ENCODE data around the gene TTC13.

TTC13 gene

DNA sequence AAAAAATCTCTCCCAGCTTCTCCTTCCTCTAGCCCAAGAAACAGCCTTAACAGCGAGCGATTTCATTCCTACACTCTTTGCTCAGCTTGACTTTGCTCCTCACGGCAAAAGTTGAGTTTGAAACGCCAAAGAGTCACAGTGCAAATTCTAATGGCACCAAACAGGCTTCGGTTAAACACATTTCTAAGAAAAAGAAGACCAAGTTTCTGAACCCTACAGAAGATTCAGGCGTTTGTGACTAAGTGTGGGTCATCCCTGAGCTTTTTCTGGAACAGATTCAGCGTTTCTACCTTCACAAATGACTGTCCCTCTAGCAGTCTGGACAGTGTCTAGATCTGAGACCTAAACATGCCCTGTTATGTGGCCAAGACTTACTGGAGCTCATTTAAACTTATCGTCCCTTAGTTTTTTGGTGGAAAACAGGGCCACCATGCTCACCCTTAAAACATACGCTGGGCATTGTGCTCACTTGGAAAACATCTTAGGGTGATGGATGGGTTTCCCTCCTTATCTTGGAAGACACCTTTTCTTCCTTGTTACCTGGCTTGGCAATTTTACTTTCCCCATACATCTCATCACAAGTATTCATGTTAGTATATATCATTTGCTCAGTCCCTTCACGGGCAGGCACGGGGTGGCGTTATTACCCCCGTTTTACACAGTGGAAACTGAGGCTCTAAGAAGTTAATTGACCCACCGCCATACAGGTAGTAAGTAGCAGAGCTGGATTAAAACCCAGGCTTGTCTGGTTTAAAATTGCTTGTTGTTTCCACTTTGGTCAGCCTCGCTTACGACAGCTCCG is 111.4 kb downstream of the TTC13 start:
- WGBS, 2 experiments: 35 to 37% methylated on average over 17 of the region's 17 CpGs
- Histone ChIP-seq H3K36me3 (ENCODE audit: control insufficient read depth, insufficient read depth, low read length) (peaks cover 3% of the 10 kb centered on the region), H3K27ac (ENCODE audit: insufficient read depth, low read depth, low read length, poor library complexity, severe bottlenecking) (no peak overlapping the region), H3K27me3 (ENCODE audit: control insufficient read depth, insufficient read depth, low read length, poor library complexity, severe bottlenecking) (no peaks in the 10 kb centered on the region), H3K9me3 (ENCODE audit: control insufficient read depth, low read length) (no peaks in the 10 kb centered on the region), H3K4me3 (ENCODE audit: insufficient read depth, low read depth, low read length) (peak overlapping the region; percentile 93), H3K4me1 (ENCODE audit: control insufficient read depth, insufficient read depth, low read length) (peaks cover 35% of the 10 kb centered on the region)

DNA sequence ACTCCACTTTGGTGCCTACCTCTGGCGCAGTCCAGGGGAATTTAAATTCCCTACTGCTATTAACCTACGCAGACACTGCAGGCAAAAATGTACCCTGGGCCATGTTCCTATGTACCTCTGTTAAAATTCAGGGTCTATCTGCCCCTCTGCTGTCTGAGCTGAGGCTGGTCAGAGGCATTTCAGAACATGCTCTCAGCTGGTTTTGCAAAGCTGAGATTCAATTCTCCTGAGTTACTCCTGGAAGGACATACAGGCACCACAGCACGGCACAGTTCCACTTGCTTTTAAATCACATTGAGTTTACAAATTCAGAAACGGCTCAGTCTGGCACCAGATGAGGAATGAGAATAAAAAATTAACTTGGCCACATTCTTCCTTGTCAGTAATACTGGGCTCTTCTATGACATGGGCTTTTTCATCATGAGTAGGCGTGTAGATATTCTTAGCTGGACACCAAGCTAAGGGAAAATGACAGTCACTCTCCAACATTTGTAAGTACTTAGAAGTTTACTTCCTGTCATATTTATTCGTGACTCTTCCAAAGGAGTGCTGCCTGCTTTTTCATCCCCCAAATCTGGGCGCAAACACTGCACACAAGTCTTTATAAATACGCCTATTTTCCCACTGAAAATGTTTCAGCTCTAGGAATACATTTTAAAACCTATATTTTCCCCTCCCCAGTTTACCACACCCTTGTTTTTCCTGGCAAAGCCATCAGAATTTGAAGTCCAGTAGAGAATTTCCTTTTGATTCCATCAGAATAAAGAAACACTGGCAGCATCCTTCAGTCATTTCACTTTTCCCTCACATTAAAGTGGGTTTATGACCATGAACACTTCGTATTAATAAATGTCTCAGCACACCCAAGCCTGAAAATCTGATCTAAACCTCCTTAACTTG is 112.2 kb downstream of the TTC13 start:
- Histone ChIP-seq H3K4me1 (ENCODE audit: control insufficient read depth, insufficient read depth, low read length) (peaks cover 35% of the 10 kb centered on the region), H3K27ac (ENCODE audit: insufficient read depth, low read depth, low read length, poor library complexity, severe bottlenecking) (no peak overlapping the region), H3K36me3 (ENCODE audit: control insufficient read depth, insufficient read depth, low read length) (peaks cover 11% of the 10 kb centered on the region), H3K9me3 (ENCODE audit: control insufficient read depth, low read length) (no peaks in the 10 kb centered on the region), H3K4me3 (ENCODE audit: insufficient read depth, low read depth, low read length) (peak overlapping the region; percentile 93), H3K27me3 (ENCODE audit: control insufficient read depth, insufficient read depth, low read length, poor library complexity, severe bottlenecking) (no peaks in the 10 kb centered on the region)
- WGBS, 2 experiments: 87% methylated on average over 9 of the region's 9 CpGs

DNA sequence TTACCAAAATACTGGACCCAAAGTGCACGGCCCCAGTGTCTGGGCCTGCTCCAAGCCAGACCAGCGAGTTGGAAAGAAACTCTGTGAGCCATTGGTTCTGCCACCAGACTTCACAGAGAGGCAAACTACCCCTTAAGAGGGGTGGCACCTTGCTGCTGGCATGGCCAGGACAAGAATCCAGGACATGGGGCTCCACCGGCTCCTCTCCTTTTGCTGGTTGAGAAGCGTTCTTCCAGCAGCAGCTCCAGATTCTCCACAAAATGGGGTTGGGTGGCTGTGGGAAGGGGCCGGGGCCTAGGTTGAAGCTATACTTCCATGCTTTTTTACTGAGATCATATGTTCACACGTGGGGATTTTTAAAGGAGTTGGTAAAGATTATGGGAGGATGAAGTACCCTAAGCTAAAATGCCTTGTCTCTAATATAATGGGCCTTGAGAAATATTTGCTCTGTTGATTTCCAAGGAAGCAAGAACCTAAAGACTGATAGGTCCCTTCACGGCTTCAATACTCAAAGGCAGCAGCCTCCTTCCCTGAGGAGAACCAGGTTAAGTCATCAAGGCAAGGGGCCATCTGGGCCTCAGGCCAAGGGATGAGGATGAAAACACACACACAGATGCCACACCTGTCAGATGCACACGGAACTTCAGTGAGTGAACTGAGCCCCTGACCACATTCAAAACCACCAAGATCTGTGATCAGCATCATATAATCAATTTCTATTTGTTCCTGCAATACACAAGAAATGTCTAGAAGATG is 113.4 kb downstream of the TTC13 start:
- H3K27me3 ChIP-seq (ENCODE audit: control insufficient read depth, insufficient read depth, low read length, poor library complexity, severe bottlenecking): no peaks in the 10 kb centered on the region
- WGBS, 2 experiments: 94 to 96% methylated on average over 8 of the region's 8 CpGs
- no peaks in the 10 kb centered on the region for H3K9me3 ChIP-seq (ENCODE audit: control insufficient read depth, low read length)
- H3K4me1 ChIP-seq (ENCODE audit: control insufficient read depth, insufficient read depth, low read length): peaks cover 35% of the 10 kb centered on the region
- peaks cover 11% of the 10 kb centered on the region for H3K36me3 ChIP-seq (ENCODE audit: control insufficient read depth, insufficient read depth, low read length)
- no peak overlapping the region for H3K4me3 ChIP-seq (ENCODE audit: insufficient read depth, low read depth, low read length)
- no peak overlapping the region for H3K27ac ChIP-seq (ENCODE audit: insufficient read depth, low read depth, low read length, poor library complexity, severe bottlenecking)

DNA sequence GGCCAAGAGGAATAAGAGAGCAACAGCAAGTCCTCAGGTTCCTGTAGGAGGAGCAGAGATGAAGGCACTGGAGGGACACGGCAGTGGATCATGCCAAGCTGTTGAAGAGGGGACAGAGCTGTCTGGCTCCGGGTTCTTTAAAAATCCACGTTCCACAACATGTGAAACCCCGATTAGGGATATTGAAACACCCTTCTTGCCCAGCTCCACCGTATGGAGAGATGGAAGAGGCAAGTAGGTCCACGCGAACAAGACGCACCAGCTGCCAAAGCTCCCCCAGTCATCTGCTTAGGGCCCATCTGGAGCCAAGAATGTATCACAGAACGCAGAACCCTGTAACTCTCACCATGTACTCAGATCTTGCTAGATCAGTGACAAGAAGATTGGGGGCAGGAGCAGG is 114.2 kb downstream of the TTC13 start:
- Histone ChIP-seq H3K27me3 (ENCODE audit: control insufficient read depth, insufficient read depth, low read length, poor library complexity, severe bottlenecking) (no peaks in the 10 kb centered on the region), H3K9me3 (ENCODE audit: control insufficient read depth, low read length) (no peaks in the 10 kb centered on the region), H3K4me3 (ENCODE audit: insufficient read depth, low read depth, low read length) (no peak overlapping the region), H3K36me3 (ENCODE audit: control insufficient read depth, insufficient read depth, low read length) (peaks cover 11% of the 10 kb centered on the region), H3K4me1 (ENCODE audit: control insufficient read depth, insufficient read depth, low read length) (peaks cover 36% of the 10 kb centered on the region), H3K27ac (ENCODE audit: insufficient read depth, low read depth, low read length, poor library complexity, severe bottlenecking) (no peak overlapping the region)
- 83 to 88% methylated on average over 9 of the region's 9 CpGs for WGBS, 2 experiments

DNA sequence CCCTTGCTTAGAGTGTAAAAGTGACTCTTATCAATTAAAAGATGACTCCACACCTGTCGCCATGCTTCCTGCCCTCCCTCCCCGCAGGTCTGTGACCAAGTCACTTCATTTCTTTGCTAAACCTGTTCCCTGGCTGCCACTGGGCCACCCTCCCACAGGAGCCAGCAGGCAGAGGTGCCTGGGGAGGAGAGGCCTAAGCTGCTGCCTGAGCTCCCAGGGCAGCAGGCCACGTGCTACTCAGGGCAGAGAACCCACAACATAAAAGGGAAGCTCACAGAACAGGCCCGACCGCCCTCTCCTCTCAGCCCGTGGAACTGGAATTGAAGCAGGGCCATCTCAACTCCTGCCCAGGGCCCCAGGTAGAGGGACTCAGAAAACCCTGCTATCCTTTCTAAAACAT is 115.2 kb downstream of the TTC13 start:
- Histone ChIP-seq H3K27ac (ENCODE audit: insufficient read depth, low read depth, low read length, poor library complexity, severe bottlenecking) (no peak overlapping the region), H3K36me3 (ENCODE audit: control insufficient read depth, insufficient read depth, low read length) (peaks cover 11% of the 10 kb centered on the region), H3K4me1 (ENCODE audit: control insufficient read depth, insufficient read depth, low read length) (peaks cover 40% of the 10 kb centered on the region), H3K27me3 (ENCODE audit: control insufficient read depth, insufficient read depth, low read length, poor library complexity, severe bottlenecking) (no peaks in the 10 kb centered on the region), H3K9me3 (ENCODE audit: control insufficient read depth, low read length) (no peaks in the 10 kb centered on the region), H3K4me3 (ENCODE audit: insufficient read depth, low read depth, low read length) (no peak overlapping the region)
- 65 to 74% methylated on average over 6 of the region's 6 CpGs for WGBS, 2 experiments

DNA sequence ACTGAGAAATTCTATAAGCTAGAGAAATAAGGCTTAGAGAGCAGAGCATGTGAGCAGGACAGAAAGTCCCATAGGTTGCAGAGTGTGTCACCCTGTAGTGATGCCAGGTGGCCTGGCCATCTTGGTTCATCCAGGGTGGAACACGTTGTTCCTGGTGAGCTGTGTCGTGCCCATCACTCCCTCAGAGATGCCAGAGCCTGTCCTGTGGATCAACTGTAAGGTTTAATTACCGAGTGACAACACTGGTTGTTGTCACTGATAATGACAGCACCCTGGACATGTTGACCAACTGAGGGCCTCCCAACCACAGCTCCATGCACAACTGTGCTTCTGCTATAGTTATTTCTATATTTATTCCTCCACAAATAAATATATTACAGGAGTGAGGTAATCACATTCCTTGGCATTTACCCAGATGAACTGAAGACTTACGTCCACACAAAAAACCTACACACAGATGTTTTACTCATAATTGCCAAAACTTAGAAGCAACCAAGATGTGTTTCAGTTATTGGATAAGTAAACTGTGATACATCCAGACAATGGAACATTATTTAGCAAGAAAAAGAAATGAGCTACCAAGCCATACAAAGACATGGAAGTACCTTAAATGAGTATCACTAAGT is 116.6 kb downstream of the TTC13 start:
- Histone ChIP-seq H3K4me1 (ENCODE audit: control insufficient read depth, insufficient read depth, low read length) (peaks cover 50% of the 10 kb centered on the region), H3K4me3 (ENCODE audit: insufficient read depth, low read depth, low read length) (no peak overlapping the region)

DNA sequence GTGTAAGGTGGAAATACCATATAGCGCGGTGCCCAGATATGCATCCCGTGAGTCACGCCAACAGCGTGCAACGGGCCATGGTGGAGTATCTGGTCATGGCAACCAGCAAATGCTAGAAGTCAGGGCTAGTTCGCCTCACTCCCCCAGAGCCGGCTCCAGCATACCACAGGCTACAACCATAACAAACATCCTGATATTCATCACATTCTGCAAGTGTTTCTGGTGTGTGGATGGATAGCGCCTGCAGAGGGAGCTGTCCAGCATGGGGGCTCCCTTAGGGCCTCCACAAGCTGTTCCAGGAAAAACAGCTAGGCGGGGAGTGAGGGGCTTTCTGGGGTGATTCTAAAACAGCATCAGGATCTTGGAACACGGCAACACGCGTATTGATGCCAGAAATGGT is 117.2 kb downstream of the TTC13 start:
- Histone ChIP-seq H3K27me3 (ENCODE audit: control insufficient read depth, insufficient read depth, low read length, poor library complexity, severe bottlenecking) (no peaks in the 10 kb centered on the region), H3K4me3 (ENCODE audit: insufficient read depth, low read depth, low read length) (no peak overlapping the region), H3K4me1 (ENCODE audit: control insufficient read depth, insufficient read depth, low read length) (peaks cover 54% of the 10 kb centered on the region), H3K27ac (ENCODE audit: insufficient read depth, low read depth, low read length, poor library complexity, severe bottlenecking) (no peak overlapping the region), H3K9me3 (ENCODE audit: control insufficient read depth, low read length) (no peaks in the 10 kb centered on the region), H3K36me3 (ENCODE audit: control insufficient read depth, insufficient read depth, low read length) (peaks cover 11% of the 10 kb centered on the region)
- 93 to 96% methylated on average over 13 of the region's 13 CpGs for WGBS, 2 experiments

More for the DNA sequence above, 116.6 kb downstream of the TTC13 start:
- no peaks in the 10 kb centered on the region for H3K9me3 ChIP-seq (ENCODE audit: control insufficient read depth, low read length)
- H3K36me3 ChIP-seq (ENCODE audit: control insufficient read depth, insufficient read depth, low read length): peaks cover 11% of the 10 kb centered on the region
- WGBS, 2 experiments: 90 to 91% methylated on average over 3 to 4 of the region's 4 CpGs
- no peaks in the 10 kb centered on the region for H3K27me3 ChIP-seq (ENCODE audit: control insufficient read depth, insufficient read depth, low read length, poor library complexity, severe bottlenecking)
- no peak overlapping the region for H3K27ac ChIP-seq (ENCODE audit: insufficient read depth, low read depth, low read length, poor library complexity, severe bottlenecking)

DNA sequence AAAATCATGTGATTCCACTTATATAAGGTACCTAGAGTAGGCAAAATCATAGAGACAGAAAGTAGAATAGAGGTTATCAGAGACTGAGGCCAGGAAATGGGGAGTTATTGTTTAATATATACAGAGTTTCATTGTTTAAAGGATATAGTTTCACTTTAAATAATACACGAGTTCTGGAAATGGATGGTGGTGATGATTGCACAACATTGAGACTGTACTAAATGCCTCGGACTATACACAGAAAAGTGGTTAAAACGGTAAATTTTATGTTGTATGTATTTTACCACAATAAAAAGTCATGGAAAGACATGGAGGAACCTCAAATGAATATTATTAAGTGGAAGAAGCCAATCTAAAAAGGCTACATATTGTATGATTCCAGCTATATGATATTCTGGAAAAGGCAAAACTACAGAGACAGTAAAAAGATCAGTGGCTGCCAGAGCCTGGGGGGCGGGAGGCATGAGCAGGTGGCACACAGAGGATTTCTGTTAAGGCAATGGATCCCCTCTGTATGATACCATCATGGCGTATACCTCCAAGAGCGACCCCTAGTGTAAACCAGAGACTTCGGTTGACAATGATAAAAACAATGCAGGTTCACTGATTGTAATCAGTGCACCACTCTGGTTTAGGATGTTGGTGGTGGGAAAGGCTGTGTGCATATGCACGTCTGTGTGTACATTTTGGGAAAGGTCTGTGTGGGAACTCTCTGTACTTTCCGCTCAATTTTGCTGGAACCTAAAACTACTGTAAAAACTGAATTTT is 117.9 kb downstream of the TTC13 start:
- Histone ChIP-seq H3K27me3 (ENCODE audit: control insufficient read depth, insufficient read depth, low read length, poor library complexity, severe bottlenecking) (no peaks in the 10 kb centered on the region), H3K4me1 (ENCODE audit: control insufficient read depth, insufficient read depth, low read length) (peaks cover 58% of the 10 kb centered on the region), H3K36me3 (ENCODE audit: control insufficient read depth, insufficient read depth, low read length) (peaks cover 11% of the 10 kb centered on the region), H3K4me3 (ENCODE audit: insufficient read depth, low read depth, low read length) (no peak overlapping the region), H3K27ac (ENCODE audit: insufficient read depth, low read depth, low read length, poor library complexity, severe bottlenecking) (no peak overlapping the region), H3K9me3 (ENCODE audit: control insufficient read depth, low read length) (no peaks in the 10 kb centered on the region)
- WGBS, 2 experiments: 93 to 96% methylated on average over 9 of the region's 9 CpGs
